HL-60 (cell line): ENCODE measurements around the gene ZNF81.
"Not testable (repeated sequence)": the region's sequence is repeated elsewhere in the genome, so short reads cannot be mapped to it uniquely, and the experiment has no call there.

Source experiments
- GABPA ChIP-seq: IDR thresholded peaks from 2 replicates; pipeline ENCODE4 v1.6.1; 2012; ENCODE audit warnings: low read depth
- POLR2AphosphoS5 ChIP-seq: IDR thresholded peaks from 2 replicates; pipeline ENCODE4 v1.6.1; 2012; ENCODE audit warnings: low read depth
- SPI1 ChIP-seq: IDR thresholded peaks from 2 replicates; pipeline ENCODE4 v1.6.1; 2012; ENCODE audit warnings: low read depth, mild to moderate bottlenecking, borderline replicate concordance
- TF ChIP-seq, protein P1 (sequence below): IDR thresholded peaks from one replicate; pipeline ENCODE4 v1.5.1; 2011; ENCODE audit warnings: low read length, control low read depth, inconsistent platforms; ENCODE audit not compliant: insufficient read depth
- TF ChIP-seq, protein P2 (sequence below): IDR thresholded peaks from 2 replicates; pipeline ENCODE4 v1.6.1; 2012; ENCODE audit warnings: low read depth; ENCODE audit not compliant: insufficient replicate concordance

DNA sequence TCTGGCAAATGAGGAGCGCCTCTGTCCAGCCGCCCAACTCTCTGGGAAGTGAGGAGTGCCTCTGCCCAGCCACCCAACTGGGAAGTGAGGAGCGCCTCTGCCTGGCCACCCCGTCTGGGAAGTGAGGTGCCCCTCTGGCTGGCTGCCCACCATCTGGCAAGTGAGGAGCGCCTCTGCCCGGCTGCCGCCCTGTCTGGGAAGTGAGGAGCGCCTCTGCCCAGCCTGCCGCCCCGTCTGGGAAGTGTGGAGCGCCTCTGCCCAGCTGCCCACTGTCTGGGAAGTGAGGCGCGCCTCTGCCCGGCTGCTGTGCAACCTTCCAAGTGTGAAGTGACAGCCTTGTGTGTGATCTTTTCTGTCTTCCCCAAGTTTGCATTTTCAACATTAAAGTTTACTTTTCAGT lies 128.8 kb downstream of the ZNF81 start:
- TF ChIP-seq, protein P1, sequence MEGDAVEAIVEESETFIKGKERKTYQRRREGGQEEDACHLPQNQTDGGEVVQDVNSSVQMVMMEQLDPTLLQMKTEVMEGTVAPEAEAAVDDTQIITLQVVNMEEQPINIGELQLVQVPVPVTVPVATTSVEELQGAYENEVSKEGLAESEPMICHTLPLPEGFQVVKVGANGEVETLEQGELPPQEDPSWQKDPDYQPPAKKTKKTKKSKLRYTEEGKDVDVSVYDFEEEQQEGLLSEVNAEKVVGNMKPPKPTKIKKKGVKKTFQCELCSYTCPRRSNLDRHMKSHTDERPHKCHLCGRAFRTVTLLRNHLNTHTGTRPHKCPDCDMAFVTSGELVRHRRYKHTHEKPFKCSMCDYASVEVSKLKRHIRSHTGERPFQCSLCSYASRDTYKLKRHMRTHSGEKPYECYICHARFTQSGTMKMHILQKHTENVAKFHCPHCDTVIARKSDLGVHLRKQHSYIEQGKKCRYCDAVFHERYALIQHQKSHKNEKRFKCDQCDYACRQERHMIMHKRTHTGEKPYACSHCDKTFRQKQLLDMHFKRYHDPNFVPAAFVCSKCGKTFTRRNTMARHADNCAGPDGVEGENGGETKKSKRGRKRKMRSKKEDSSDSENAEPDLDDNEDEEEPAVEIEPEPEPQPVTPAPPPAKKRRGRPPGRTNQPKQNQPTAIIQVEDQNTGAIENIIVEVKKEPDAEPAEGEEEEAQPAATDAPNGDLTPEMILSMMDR = not testable (repeated sequence)
- not testable (repeated sequence) for TF ChIP-seq POLR2AphosphoS5, GABPA, SPI1
- TF ChIP-seq, protein P2, sequence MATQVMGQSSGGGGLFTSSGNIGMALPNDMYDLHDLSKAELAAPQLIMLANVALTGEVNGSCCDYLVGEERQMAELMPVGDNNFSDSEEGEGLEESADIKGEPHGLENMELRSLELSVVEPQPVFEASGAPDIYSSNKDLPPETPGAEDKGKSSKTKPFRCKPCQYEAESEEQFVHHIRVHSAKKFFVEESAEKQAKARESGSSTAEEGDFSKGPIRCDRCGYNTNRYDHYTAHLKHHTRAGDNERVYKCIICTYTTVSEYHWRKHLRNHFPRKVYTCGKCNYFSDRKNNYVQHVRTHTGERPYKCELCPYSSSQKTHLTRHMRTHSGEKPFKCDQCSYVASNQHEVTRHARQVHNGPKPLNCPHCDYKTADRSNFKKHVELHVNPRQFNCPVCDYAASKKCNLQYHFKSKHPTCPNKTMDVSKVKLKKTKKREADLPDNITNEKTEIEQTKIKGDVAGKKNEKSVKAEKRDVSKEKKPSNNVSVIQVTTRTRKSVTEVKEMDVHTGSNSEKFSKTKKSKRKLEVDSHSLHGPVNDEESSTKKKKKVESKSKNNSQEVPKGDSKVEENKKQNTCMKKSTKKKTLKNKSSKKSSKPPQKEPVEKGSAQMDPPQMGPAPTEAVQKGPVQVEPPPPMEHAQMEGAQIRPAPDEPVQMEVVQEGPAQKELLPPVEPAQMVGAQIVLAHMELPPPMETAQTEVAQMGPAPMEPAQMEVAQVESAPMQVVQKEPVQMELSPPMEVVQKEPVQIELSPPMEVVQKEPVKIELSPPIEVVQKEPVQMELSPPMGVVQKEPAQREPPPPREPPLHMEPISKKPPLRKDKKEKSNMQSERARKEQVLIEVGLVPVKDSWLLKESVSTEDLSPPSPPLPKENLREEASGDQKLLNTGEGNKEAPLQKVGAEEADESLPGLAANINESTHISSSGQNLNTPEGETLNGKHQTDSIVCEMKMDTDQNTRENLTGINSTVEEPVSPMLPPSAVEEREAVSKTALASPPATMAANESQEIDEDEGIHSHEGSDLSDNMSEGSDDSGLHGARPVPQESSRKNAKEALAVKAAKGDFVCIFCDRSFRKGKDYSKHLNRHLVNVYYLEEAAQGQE = not testable (repeated sequence)
